HL-60 (cell line): ENCODE results near the gene NDE1.
A peak's percentile ranks its signal among the peaks of the same experiment; 100 is the strongest.

ENCODE experiments used
- DNase-seq, 2 experiments: peaks; one replicate each; pipeline ENCODE4 v3.0.0-alpha.2; 2010 to 2020; ENCODE audit warnings: low read depth in 1 of 2, low spot score in 1 of 2
- H3K27ac ChIP-seq: fragments of 250-450 bp; sonication (Bioruptor Pico); replicated peaks from 2 replicates; pipeline ENCODE4 v1.5.1; 2020; ENCODE audit warnings: mild to moderate bottlenecking, moderate library complexity
- H3K27me3 ChIP-seq: fragments of 250-450 bp; sonication (Bioruptor Pico); 2 replicates; pipeline ENCODE4 v1.5.1; 2021; ENCODE audit warnings: mild to moderate bottlenecking, moderate library complexity; ENCODE audit not compliant: insufficient read depth, poor library complexity, severe bottlenecking
- H3K4me3 ChIP-seq: replicated peaks from 2 replicates; pipeline ENCODE4 v1.5.1; 2011; ENCODE audit warnings: mild to moderate bottlenecking, control low read depth, low read length; ENCODE audit not compliant: insufficient read depth
- GABPA ChIP-seq: IDR thresholded peaks from 2 replicates; pipeline ENCODE4 v1.6.1; 2012; ENCODE audit warnings: low read depth
- POLR2AphosphoS5 ChIP-seq: IDR thresholded peaks from 2 replicates; pipeline ENCODE4 v1.6.1; 2012; ENCODE audit warnings: low read depth
- SPI1 ChIP-seq: IDR thresholded peaks from 2 replicates; pipeline ENCODE4 v1.6.1; 2012; ENCODE audit warnings: low read depth, mild to moderate bottlenecking, borderline replicate concordance
- TF ChIP-seq, protein P1 (sequence below): IDR thresholded peaks from 2 replicates; pipeline ENCODE4 v1.6.1; 2012; ENCODE audit warnings: low read depth; ENCODE audit not compliant: insufficient replicate concordance
- TF ChIP-seq, protein P2 (sequence below): IDR thresholded peaks from one replicate; pipeline ENCODE4 v1.5.1; 2011; ENCODE audit warnings: low read length, control low read depth, inconsistent platforms; ENCODE audit not compliant: insufficient read depth

NDE1 gene

DNA sequence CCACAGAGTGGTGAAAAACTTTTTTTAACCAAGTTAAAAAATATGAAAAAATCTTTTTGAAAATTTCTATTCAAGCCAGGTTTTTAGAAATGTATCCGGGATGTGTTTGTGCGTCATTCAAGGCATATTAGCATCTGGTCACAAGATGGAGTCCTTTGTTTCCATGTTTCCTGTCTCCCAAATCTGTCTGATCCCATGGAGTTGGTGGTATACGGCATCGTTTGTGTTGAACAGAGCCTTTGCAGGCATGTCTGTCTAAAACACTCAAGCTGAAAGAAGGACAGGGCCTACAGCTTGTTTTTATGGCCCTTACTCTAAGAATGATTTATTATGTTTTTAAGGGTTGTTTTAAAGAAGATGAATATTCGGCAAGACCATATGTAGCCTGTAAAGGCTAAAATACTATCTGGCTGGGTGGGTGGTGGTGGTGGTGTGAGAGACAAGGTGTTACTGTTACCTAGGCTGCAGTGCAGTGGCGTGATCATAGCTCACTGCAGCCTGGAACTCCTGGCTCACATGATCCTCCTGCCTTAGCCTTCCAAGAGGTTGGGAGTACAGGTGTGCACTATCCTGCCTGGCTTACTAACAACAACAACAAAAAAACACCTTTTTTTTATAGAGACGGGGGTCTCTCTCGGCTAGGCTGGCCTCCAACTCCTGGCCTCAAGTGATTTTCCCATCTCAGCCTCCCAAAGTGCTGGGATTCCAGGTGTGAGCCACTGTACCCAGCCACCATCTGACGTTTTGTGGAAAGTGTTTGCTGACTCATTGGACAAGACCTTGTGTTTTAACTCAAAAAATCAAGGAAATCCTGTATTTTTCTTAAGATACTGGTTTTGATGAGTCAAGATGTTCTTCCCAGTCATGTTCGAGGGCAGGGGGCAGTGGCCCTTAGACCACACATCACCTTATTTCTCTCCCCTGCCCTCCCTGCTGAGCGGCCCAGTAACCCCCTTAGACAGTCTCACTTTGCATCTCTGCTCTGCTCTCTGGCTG, 52.2 kb downstream of the NDE1 start:
- DNase-seq: no peak
- Histone ChIP-seq H3K27me3 (no peaks in the 10 kb centered on the region), H3K4me3 (no peak overlapping the region), H3K27ac (no peak overlapping the region)
- TF ChIP-seq, protein P1, sequence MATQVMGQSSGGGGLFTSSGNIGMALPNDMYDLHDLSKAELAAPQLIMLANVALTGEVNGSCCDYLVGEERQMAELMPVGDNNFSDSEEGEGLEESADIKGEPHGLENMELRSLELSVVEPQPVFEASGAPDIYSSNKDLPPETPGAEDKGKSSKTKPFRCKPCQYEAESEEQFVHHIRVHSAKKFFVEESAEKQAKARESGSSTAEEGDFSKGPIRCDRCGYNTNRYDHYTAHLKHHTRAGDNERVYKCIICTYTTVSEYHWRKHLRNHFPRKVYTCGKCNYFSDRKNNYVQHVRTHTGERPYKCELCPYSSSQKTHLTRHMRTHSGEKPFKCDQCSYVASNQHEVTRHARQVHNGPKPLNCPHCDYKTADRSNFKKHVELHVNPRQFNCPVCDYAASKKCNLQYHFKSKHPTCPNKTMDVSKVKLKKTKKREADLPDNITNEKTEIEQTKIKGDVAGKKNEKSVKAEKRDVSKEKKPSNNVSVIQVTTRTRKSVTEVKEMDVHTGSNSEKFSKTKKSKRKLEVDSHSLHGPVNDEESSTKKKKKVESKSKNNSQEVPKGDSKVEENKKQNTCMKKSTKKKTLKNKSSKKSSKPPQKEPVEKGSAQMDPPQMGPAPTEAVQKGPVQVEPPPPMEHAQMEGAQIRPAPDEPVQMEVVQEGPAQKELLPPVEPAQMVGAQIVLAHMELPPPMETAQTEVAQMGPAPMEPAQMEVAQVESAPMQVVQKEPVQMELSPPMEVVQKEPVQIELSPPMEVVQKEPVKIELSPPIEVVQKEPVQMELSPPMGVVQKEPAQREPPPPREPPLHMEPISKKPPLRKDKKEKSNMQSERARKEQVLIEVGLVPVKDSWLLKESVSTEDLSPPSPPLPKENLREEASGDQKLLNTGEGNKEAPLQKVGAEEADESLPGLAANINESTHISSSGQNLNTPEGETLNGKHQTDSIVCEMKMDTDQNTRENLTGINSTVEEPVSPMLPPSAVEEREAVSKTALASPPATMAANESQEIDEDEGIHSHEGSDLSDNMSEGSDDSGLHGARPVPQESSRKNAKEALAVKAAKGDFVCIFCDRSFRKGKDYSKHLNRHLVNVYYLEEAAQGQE: no peak
- TF ChIP-seq GABPA (no peak), POLR2AphosphoS5 (no peak), SPI1 (no peak)
- TF ChIP-seq, protein P2, sequence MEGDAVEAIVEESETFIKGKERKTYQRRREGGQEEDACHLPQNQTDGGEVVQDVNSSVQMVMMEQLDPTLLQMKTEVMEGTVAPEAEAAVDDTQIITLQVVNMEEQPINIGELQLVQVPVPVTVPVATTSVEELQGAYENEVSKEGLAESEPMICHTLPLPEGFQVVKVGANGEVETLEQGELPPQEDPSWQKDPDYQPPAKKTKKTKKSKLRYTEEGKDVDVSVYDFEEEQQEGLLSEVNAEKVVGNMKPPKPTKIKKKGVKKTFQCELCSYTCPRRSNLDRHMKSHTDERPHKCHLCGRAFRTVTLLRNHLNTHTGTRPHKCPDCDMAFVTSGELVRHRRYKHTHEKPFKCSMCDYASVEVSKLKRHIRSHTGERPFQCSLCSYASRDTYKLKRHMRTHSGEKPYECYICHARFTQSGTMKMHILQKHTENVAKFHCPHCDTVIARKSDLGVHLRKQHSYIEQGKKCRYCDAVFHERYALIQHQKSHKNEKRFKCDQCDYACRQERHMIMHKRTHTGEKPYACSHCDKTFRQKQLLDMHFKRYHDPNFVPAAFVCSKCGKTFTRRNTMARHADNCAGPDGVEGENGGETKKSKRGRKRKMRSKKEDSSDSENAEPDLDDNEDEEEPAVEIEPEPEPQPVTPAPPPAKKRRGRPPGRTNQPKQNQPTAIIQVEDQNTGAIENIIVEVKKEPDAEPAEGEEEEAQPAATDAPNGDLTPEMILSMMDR: no peak

DNA sequence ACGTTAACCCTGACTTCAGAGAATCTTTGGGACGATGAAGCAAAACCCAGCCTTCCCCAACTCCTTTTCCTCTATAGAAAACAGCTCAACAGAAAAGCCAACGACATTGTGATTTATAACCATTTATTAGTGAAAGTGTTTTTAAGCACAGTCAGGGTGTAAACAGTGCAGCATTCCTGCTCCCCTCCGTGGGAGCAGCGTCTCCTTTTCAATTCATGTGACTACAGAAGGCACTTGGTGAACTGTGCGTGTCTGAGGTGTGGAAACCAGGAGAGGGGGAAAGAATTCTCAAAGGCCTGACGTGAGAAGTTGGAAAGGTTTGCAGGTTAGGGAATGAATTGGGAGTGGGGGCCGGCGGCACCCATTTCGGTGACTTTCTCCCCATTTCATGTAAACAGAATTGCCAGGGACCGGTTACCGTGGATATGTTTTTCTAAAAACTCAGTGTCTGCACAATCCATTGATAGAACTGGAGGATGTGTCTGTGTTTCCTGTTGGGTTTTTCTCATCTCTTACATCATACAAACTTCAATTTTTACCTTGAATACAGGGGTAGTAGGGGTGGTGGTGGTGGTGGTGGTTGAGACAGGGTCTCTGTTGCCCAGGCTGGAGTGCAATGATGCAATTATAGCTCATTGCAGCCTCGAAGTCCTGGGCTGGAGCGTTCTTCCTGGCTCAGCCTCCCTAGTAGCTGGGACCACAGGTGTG, 53.1 kb downstream of the NDE1 start:
- Histone ChIP-seq H3K4me3 (no peak overlapping the region), H3K27me3 (no peaks in the 10 kb centered on the region), H3K27ac (no peak overlapping the region)
- TF ChIP-seq SPI1 (no peak), GABPA (no peak), POLR2AphosphoS5 (no peak)
- TF ChIP-seq, protein P2: no peak
- DNase-seq: peak in 1 of 2 experiments; percentile 4

DNA sequence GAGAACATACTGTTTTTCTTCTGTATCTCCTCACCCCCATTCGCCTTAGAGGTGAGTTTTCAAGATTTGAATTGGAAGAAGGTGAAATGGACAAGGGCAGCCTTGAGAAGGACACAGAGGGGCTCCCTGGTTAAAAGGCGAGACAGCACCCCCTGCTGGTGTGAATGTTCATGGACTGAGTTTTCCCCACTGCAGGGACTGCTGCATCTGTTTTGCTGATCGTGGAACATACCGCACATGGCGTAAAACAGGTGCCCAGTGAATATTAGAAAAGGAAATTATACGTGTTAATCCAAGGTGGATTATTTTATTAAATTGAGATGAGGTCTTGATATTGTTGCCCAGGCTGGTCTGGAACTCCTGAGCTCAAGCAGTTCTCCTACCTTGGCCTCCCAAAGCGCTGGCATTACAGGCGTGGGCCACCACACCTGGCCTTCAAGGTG, 54.5 kb downstream of the NDE1 start:
- Histone ChIP-seq H3K27me3 (no peaks in the 10 kb centered on the region), H3K27ac (no peak overlapping the region), H3K4me3 (no peak overlapping the region)
- DNase-seq: peak; percentile 33 to 70
- TF ChIP-seq, protein P2: peak; percentile 59
- TF ChIP-seq, protein P1: no peak
